ENCODE results near the gene ZPR1. TPM values are rescaled to one million over a fixed set of nuclear protein-coding genes. Genes with fewer than 3 reads are reported as not detected.
"Not testable (repeated sequence)": the region's sequence is repeated elsewhere in the genome, so short reads cannot be mapped to it uniquely, and the experiment has no call there.

Gene ZPR1
- total RNA-seq, 1 experiment from 2014 or later, result 56.4 TPM

GRCh38 chr11:116825854-116826750 is 38.3 kb upstream of the ZPR1 start:
- in situ Hi-C loops (cut with HindIII; ENCODE audit: low pct_unique_long_range_greater_than_20kb, low sequenced_read_pairs), result no loop called here
- no peak for DNase-seq (ENCODE audit: low read depth)

- DNase-seq (ENCODE audit: low read depth), result no peak
- in situ Hi-C loops (cut with HindIII; ENCODE audit: low pct_unique_long_range_greater_than_20kb, low sequenced_read_pairs), result no loop called here
Observed at GRCh38 chr11:116825434-116825833, 37.6 kb upstream of the ZPR1 start.

GRCh38 chr11:116823031-116823843 is 35.4 kb upstream of the ZPR1 start, which contains the start of gene APOA4:
Gene APOA4, minus strand, starts transcription at chr11:116823304. Its CDS starts 113 bp downstream, at chr11:116823191.
- DNase-seq (ENCODE audit: low read depth), result no peak
- in situ Hi-C loops (cut with HindIII; ENCODE audit: low pct_unique_long_range_greater_than_20kb, low sequenced_read_pairs), result no loop called here

GRCh38 chr11:116822575-116822974 is 34.8 kb upstream of the ZPR1 start:
- in situ Hi-C loops (cut with HindIII; ENCODE audit: low pct_unique_long_range_greater_than_20kb, low sequenced_read_pairs), result no loop called here
- DNase-seq (ENCODE audit: low read depth), result no peak

GRCh38 chr11:116821050-116821918 is 33.5 kb upstream of the ZPR1 start:
- in situ Hi-C loops (cut with HindIII; ENCODE audit: low pct_unique_long_range_greater_than_20kb, low sequenced_read_pairs), result no loop called here
- DNase-seq (ENCODE audit: low read depth), result no peak

- in situ Hi-C loops (cut with HindIII; ENCODE audit: low pct_unique_long_range_greater_than_20kb, low sequenced_read_pairs), result no loop called here
- DNase-seq (ENCODE audit: low read depth), result no peak
Observed at GRCh38 chr11:116819049-116819448, 31.2 kb upstream of the ZPR1 start.

- in situ Hi-C loops (cut with HindIII; ENCODE audit: low pct_unique_long_range_greater_than_20kb, low sequenced_read_pairs), result no loop called here
- DNase-seq (ENCODE audit: low read depth), result no peak
Observed at GRCh38 chr11:116814502-116814901, 26.7 kb upstream of the ZPR1 start.

- in situ Hi-C loops (cut with HindIII; ENCODE audit: low pct_unique_long_range_greater_than_20kb, low sequenced_read_pairs), result no loop called here
- DNase-seq (ENCODE audit: low read depth), result no peak
Observed at GRCh38 chr11:116813781-116814471, 26.1 kb upstream of the ZPR1 start.

- in situ Hi-C loops (cut with HindIII; ENCODE audit: low pct_unique_long_range_greater_than_20kb, low sequenced_read_pairs), result no loop called here
- DNase-seq (ENCODE audit: low read depth), result no peak
Observed at GRCh38 chr11:116813170-116813569, 25.3 kb upstream of the ZPR1 start.

- DNase-seq (ENCODE audit: low read depth), result no peak
- in situ Hi-C loops (cut with HindIII; ENCODE audit: low pct_unique_long_range_greater_than_20kb, low sequenced_read_pairs), result no loop called here
Observed at GRCh38 chr11:116812109-116812508, 24.3 kb upstream of the ZPR1 start.

GRCh38 chr11:116811194-116811593 is 23.4 kb upstream of the ZPR1 start:
- in situ Hi-C loops (cut with HindIII; ENCODE audit: low pct_unique_long_range_greater_than_20kb, low sequenced_read_pairs), result no loop called here
- no peak for DNase-seq (ENCODE audit: low read depth)

GRCh38 chr11:116808262-116809175 is 20.7 kb upstream of the ZPR1 start:
- in situ Hi-C loops (cut with HindIII; ENCODE audit: low pct_unique_long_range_greater_than_20kb, low sequenced_read_pairs), result no loop called here
- DNase-seq (ENCODE audit: low read depth), result no peak

GRCh38 chr11:116807601-116808261 is 19.9 kb upstream of the ZPR1 start:
- in situ Hi-C loops (cut with HindIII; ENCODE audit: low pct_unique_long_range_greater_than_20kb, low sequenced_read_pairs), result no loop called here
- no peak for DNase-seq (ENCODE audit: low read depth)

GRCh38 chr11:116804001-116804400 is 16.2 kb upstream of the ZPR1 start:
- in situ Hi-C loops (cut with HindIII; ENCODE audit: low pct_unique_long_range_greater_than_20kb, low sequenced_read_pairs), result no loop called here
- DNase-seq (ENCODE audit: low read depth), result no peak

- DNase-seq (ENCODE audit: low read depth); in situ Hi-C loops (cut with HindIII; ENCODE audit: low pct_unique_long_range_greater_than_20kb, low sequenced_read_pairs): not testable (repeated sequence)
Observed at GRCh38 chr11:116801662-116802061, 13.8 kb upstream of the ZPR1 start.

GRCh38 chr11:116800610-116801009 is 12.8 kb upstream of the ZPR1 start:
- in situ Hi-C loops (cut with HindIII; ENCODE audit: low pct_unique_long_range_greater_than_20kb, low sequenced_read_pairs), result no loop called here
- no peak for DNase-seq (ENCODE audit: low read depth)

Measured in Caki2 (cell line).